Fibroblast of villous mesenchyme (primary cell): ENCODE results near the gene DYNLT1. TPM values are rescaled to one million over a fixed set of nuclear protein-coding genes. Genes with fewer than 3 reads are reported as not detected.
"Not testable (repeated sequence)": the region's sequence is repeated elsewhere in the genome, so short reads cannot be mapped to it uniquely, and the experiment has no call there.

Experiments used
- DNase-seq: peaks from one replicate; pipeline ENCODE4 v3.0.0-alpha.2; 2010; ENCODE audit warnings: low read depth
- H3K4me3 ChIP-seq: 2 replicates; pipeline ENCODE4 v1.5.1; 2011; ENCODE audit warnings: low read depth, mild to moderate bottlenecking, low read length
- CTCF ChIP-seq: IDR thresholded peaks from 2 replicates; pipeline ENCODE4 v1.5.1; 2012; ENCODE audit warnings: low read depth, mild to moderate bottlenecking, low read length; ENCODE audit not compliant: insufficient read depth
- total RNA-seq: library from RNA; depleted of rRNA; stranded (reverse); fragments of >200 nt; gene quantifications from 2 replicates; pipeline ENCODE4 v1.2.3, GENCODE V29; 2012

The DYNLT1 gene
- total RNA-seq, 1 donor: 114 TPM

- no peak for DNase-seq
- no peak overlapping the region for H3K4me3 ChIP-seq
- no peak for TF ChIP-seq CTCF
Observed at GRCh38 chr6:158609455-158610155, 34.9 kb downstream of the DYNLT1 start.

DNA sequence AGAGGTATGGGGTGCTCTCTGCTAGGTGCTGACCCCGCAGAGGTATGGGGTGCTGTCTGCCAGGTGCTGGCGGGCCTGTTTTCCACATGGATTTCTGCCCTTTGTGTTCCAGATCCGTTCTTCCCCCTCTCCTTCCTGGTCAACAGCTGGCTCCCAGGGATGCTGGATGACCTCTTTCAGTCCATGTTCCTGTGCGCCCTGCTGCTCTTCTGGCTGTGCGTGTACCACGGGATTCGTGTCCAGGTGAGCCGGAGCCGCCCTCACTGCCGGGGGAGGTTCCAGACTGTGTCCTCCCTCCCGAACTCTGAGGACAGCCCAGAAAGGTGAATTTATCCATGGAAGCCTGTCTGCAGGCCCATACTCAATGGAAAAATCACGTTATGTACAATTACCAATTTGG, 36.3 kb downstream of the DYNLT1 start:
- no peak for TF ChIP-seq CTCF
- no peak overlapping the region for H3K4me3 ChIP-seq
- DNase-seq: no peak

DNA sequence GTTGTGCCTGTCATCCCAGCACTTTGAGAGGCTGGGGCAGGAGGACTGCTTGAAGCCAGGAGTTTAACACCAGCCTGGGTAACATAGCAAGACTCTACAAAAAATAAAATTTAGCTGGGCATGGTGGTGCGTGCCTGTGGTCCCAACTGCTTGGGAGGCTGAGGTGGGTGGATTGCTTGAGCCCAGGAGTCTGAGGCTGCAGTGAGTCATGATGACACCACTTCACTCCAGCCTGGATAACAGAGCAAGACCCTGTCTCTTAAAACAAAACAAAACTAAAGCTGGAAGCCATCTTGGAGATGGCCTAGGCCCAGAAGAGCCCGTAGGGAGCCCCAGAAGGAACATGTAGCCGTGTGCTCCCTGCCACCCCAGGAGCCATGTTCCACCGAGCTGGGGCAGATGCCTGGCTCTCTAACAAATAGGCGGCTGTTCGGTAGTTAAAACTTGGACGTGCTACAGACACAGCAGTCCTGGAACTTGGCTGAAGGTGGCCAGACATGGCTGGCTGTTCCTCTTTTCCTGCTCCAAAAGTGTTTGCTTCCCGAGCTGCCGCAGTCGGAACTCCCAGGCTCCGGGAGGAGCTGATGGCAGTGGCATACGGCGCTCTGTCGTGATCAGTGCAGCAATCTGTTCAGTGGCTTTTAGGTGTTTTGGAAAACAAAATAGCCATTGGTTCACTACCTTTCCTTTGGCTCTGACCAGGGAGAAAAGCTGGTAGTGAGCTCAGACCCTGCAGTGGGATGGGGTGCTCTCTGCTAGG, 37.0 kb downstream of the DYNLT1 start:
- no peak for DNase-seq
- no peak for TF ChIP-seq CTCF
- no peak overlapping the region for H3K4me3 ChIP-seq

- no peak overlapping the region for H3K4me3 ChIP-seq
- DNase-seq: no peak
- TF ChIP-seq CTCF: no peak
Observed at GRCh38 chr6:158606935-158607334, 37.6 kb downstream of the DYNLT1 start.

GRCh38 chr6:158606011-158606410, 38.5 kb downstream of the DYNLT1 start:
- not testable (repeated sequence) for DNase-seq, H3K4me3 ChIP-seq

DNA sequence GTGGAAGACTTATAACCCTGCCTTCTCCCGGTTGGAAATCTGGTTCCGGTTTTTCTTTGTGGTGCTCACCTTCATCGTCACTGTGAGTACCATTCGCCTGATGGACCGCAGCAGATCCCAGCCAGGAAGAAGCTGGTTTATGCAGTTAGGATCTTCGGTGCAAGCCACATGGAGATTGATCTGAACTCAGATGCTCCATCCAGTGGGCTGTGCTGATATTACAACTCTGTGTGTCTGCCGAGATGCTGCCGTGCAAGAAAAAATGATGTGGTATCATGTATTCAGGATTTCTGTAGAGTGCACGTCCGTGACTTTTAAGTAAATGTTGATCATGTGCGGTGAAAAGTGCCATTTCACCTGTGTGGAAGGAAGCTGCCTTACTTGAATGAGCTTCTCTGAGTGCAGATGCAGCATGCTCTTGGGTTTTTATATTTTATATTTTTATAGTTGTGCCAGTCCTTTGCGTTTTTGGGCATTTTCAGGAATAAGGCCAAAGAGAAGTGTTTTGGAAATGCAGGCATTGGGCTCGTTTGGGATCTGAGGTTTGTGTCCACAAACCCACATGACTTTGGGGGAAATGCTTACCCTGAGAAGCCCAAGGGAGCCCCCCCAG, 39.2 kb downstream of the DYNLT1 start:
- peak; percentile 86 for TF ChIP-seq CTCF
- DNase-seq: peak; percentile 76
- no peak overlapping the region for H3K4me3 ChIP-seq

- no peak overlapping the region for H3K4me3 ChIP-seq
- no peak for TF ChIP-seq CTCF
- no peak for DNase-seq
Observed at GRCh38 chr6:158604048-158604406, 40.5 kb downstream of the DYNLT1 start.
